Right lobe of liver (tissue), 6 donors: ENCODE results near the gene SCN5A. TPM values are rescaled to one million over a fixed set of nuclear protein-coding genes. Genes with fewer than 3 reads are reported as not detected.

Source experiments
- ATAC-seq, 4 donors: fragments of 200-7000 bp; cut with Tn5 transposase; one replicate each; pipeline ENCODE4 v1.9.1; 2020; ENCODE audit warnings: mild to moderate bottlenecking in 4 of 4, moderate library complexity in 4 of 4
- DNase-seq, 3 donors: peaks; one replicate each; pipeline ENCODE4 v3.0.0-alpha.2; 2020
- H3K27ac ChIP-seq, 3 donors: fragments of 200-600 bp; one replicate each; pipeline ENCODE4 v1.8.0; 2022
- H3K27me3 ChIP-seq, 2 donors: fragments of 200-600 bp; one replicate each; pipeline ENCODE4 v1.8.0; 2022
- H3K36me3 ChIP-seq, 4 donors: fragments of 200-600 bp; sonication (generic) in 1 of 4; one replicate each; pipeline versions ENCODE4 v1.5.1 to v1.8.0; 2017 to 2022; ENCODE audit warnings: control low read depth in 1 of 4
- H3K4me1 ChIP-seq, 4 donors: fragments of 200-600 bp; sonication (generic) in 1 of 4; one replicate each; pipeline versions ENCODE4 v1.5.1 to v1.8.0; 2017 to 2022; ENCODE audit warnings: control low read depth in 1 of 4
- H3K4me3 ChIP-seq, 3 donors: fragments of 200-600 bp; one replicate each; pipeline ENCODE4 v1.8.0; 2022
- H3K9me3 ChIP-seq, 4 donors: fragments of 200-600 bp; sonication (generic) in 1 of 4; one replicate each; pipeline versions ENCODE4 v1.5.1 to v1.8.0; 2017 to 2022; ENCODE audit warnings: control low read depth in 1 of 4
- CTCF ChIP-seq, 4 donors: fragments of 200-600 bp in 3 of 4; fragments of 450-650 bp in 1 of 4; IDR thresholded peaks; one replicate each; pipeline versions ENCODE4 v1.5.1 to v1.8.0; 2016 to 2022; ENCODE audit warnings: antibody characterized with exemption in 4 of 4, mild to moderate bottlenecking in 2 of 4
- POLR2A ChIP-seq: fragments of 450-650 bp; IDR thresholded peaks from one replicate; pipeline ENCODE4 v1.6.1; 2017; ENCODE audit warnings: antibody characterized with exemption, mild to moderate bottlenecking
- WGBS: methylation state at CpG from one replicate; pipeline ENCODE4 v1.1.6; 2018; ENCODE audit warnings: low coverage, low lambda C conversion rate; ENCODE audit not compliant: insufficient coverage; ENCODE audit errors: missing lambda C conversion rate; 5-methylcytosine and 5-hydroxymethylcytosine counted together
- intact Hi-C, 2 donors: fragments of 100-400 bp; cut with DNase I; formaldehyde crosslinking; loops; one replicate each; pipeline versions ENCODE4 v1.11.2 to v1.14.1; 2022
- total RNA-seq, 6 experiments: library from RNA; depleted of rRNA in 2 of 6; stranded (reverse); fragments of >200 nt in 2 of 6; fragmentation: NEBNext Ultra II Directional in 3 of 6; extraction: Animal tissue kit (Norgen Biotek cat#: 25700) in 3 of 6; gene quantifications; one replicate each; pipeline versions ENCODE4 v1.1.0 to v1.2.4, GENCODE V29; 2016 to 2023
- donor health status: DM: no; HTN: yes; CAD: no.
- donor health status: DM: no; HTN: no; CAD: no.
- donor health status: DM: no; HTN: no; CAD: no.
- donor health status: DM: no; HTN: yes; CAD: no.
- donor health status: DM: no; HTN: yes; CAD: no.

Gene SCN5A
- total RNA-seq, 6 experiments from 2014 or later = 0.02 TPM; not detected in 5

- Histone ChIP-seq H3K36me3 (no peaks in the 10 kb centered on the region), H3K4me1 (no peaks in the 10 kb centered on the region), H3K27me3 (no peaks in the 10 kb centered on the region), H3K9me3 (no peaks in the 10 kb centered on the region), H3K27ac (no peak overlapping the region), H3K4me3 (no peak overlapping the region)
- DNase-seq (no peak), ATAC-seq (no peak)
- intact Hi-C loops = no loop called here
- TF ChIP-seq POLR2A (no peak), CTCF (IDR thresholded peaks at IDR 0.05) (no peak)
- 26% methylated on average over 3 of the region's 16 CpGs for WGBS
Measured at GRCh38 chr3:38542401-38543298, 106.8 kb downstream of the SCN5A start.

- H3K36me3 ChIP-seq = no peaks in the 10 kb centered on the region
- DNase-seq = no peak
- no peaks in the 10 kb centered on the region for H3K9me3 ChIP-seq
- no peak overlapping the region for H3K27ac ChIP-seq
- no peaks in the 10 kb centered on the region for H3K27me3 ChIP-seq
- no peaks in the 10 kb centered on the region for H3K4me1 ChIP-seq
- intact Hi-C loops = no loop called here
- no peak for ATAC-seq
- TF ChIP-seq POLR2A (no peak), CTCF (IDR thresholded peaks at IDR 0.05) (no peak)
- 83% methylated on average over 2 of the region's 9 CpGs for WGBS
- H3K4me3 ChIP-seq = no peak overlapping the region
Measured at GRCh38 chr3:38541806-38542205, 107.7 kb downstream of the SCN5A start.

- Histone ChIP-seq H3K4me1 (no peaks in the 10 kb centered on the region), H3K27ac (no peak overlapping the region), H3K27me3 (no peaks in the 10 kb centered on the region), H3K4me3 (no peak overlapping the region), H3K36me3 (no peaks in the 10 kb centered on the region), H3K9me3 (no peaks in the 10 kb centered on the region)
- ATAC-seq (peak in 1 of 4 donors; percentile 10), DNase-seq (no peak)
- no peak for TF ChIP-seq CTCF (IDR thresholded peaks at IDR 0.05)
- TF ChIP-seq POLR2A = no peak
- WGBS = 78% methylated on average over 3 of the region's 8 CpGs
- intact Hi-C loops = no loop called here
Measured at GRCh38 chr3:38538773-38539353, 110.6 kb downstream of the SCN5A start.

GRCh38 chr3:38536671-38537070 lies 112.8 kb downstream of the SCN5A start:
- H3K4me1 ChIP-seq = no peaks in the 10 kb centered on the region
- ATAC-seq = no peak
- no peak for DNase-seq
- intact Hi-C loops = no loop called here
- no peak overlapping the region for H3K27ac ChIP-seq
- TF ChIP-seq POLR2A (no peak), CTCF (IDR thresholded peaks at IDR 0.05) (no peak)
- no peak overlapping the region for H3K4me3 ChIP-seq
- H3K36me3 ChIP-seq = no peaks in the 10 kb centered on the region
- no peaks in the 10 kb centered on the region for H3K9me3 ChIP-seq
- H3K27me3 ChIP-seq = no peaks in the 10 kb centered on the region
- 78% methylated on average over 3 of the region's 3 CpGs for WGBS
